H1 (cell line): Measurements from ENCODE around the gene SOX1. TPM values are rescaled to one million over a fixed set of nuclear protein-coding genes. Genes with fewer than 3 reads are reported as not detected.
A peak's percentile ranks its signal among the peaks of the same experiment; 100 is the strongest.

Experiments used
- EGR1 ChIP-seq: IDR thresholded peaks from 2 replicates; pipeline ENCODE4 v1.6.1; 2011; ENCODE audit warnings: low read depth, low read length, borderline replicate concordance
- EZH2 ChIP-seq: fragments of 200-600 bp; sonication (generic); IDR thresholded peaks from 2 replicates; pipeline ENCODE4 v1.7.1; 2012; ENCODE audit warnings: low read depth, mild to moderate bottlenecking, moderate library complexity, low read length, inconsistent platforms; ENCODE audit not compliant: severe bottlenecking
- TCF12 ChIP-seq: IDR thresholded peaks from 2 replicates; pipeline ENCODE4 v1.6.1; 2011; ENCODE audit warnings: low read depth, mild to moderate bottlenecking, low read length
- polyA plus RNA-seq, 7 experiments: library from polyadenylated mRNA; depleted of rRNA in 3 of 7; stranded (reverse) in 5 of 7; unstranded in 2 of 7; fragments of >200 nt in 5 of 7; fragments of 200-250 nt in 2 of 7; gene quantifications; 1 replicate in 5 of 7; 2 replicates in 1 of 7; 4 replicates in 1 of 7; pipeline versions ENCODE4 v1.2.1 to v1.2.3, GENCODE V29; 2011 to 2013; ENCODE audit warnings: missing spikeins in 2 of 7, mixed read lengths in 2 of 7
- total RNA-seq: library from RNA; stranded (reverse); fragmentation: NEBNext Ultra II Directional; extraction: Animal tissue kit (Norgen Biotek cat#: 25700); gene quantifications from 2 replicates; pipeline ENCODE4 v1.2.1, GENCODE V29; 2021
- TF ChIP-seq, protein P1 (sequence below): IDR thresholded peaks from 2 replicates; pipeline ENCODE4 v1.6.1; 2012; ENCODE audit warnings: inconsistent platforms
- TF ChIP-seq, protein P2 (sequence below): IDR thresholded peaks from 2 replicates; pipeline ENCODE4 v1.6.1; 2012; ENCODE audit warnings: inconsistent platforms

Gene SOX1
- total and polyA plus RNA-seq, 2 of the 8 experiments (the other 6 are each of a cell fraction or from before 2014, with no cell fraction given), result 0.03 to 0.09 TPM

DNA sequence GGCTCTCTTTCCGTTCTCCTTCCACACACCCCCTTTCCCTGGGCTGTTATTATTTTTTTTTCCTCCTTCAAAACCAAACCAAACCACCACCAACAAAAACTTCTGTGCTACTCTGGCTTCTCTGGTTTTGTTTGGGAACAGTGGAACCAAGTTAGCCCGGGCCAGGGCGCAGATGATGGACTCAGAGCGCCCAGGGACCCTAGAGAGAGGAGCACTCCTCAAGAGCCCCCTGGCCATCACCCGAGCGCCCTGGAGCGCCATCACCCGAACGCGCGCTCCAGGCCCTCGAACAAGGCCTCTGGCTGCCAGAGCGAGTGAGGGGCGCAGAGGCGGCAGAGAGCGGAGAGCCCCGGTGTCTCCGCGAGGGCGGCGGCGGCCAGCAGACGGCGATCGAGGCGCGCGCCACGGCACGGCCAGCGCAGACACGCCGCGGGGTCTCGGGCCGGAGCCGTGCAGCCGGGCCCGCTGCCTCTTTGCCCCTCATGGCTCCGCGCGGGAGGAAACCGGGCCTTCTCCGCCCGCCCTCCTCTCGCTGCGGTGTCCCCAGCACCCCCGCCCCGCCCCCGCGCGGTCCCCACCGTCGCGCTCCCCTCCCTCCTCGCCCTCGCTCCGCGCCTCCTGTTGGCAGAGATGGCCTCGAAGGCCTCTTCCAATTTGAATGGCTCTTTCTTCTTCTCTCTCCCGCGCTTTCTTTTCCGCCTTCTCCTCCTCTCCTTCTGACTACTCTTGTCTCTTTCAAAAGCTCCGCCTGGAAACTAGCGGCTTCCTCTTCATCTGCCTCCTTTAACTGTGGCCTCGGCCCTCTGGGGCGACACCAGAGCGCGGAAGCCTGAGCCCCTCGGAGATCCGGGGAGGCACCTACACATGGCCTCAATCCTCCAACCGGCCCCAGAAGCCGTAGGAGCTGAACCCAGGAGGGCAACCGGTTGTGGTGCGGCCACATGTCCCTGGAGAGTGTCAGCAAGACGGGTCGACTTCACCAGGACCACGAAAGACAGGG is 4.1 kb upstream of the SOX1 start (continued):
- TF ChIP-seq, protein P1, sequence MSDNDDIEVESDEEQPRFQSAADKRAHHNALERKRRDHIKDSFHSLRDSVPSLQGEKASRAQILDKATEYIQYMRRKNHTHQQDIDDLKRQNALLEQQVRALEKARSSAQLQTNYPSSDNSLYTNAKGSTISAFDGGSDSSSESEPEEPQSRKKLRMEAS, result peak; percentile 85
- no peak for TF ChIP-seq EZH2
- TF ChIP-seq, protein P2, sequence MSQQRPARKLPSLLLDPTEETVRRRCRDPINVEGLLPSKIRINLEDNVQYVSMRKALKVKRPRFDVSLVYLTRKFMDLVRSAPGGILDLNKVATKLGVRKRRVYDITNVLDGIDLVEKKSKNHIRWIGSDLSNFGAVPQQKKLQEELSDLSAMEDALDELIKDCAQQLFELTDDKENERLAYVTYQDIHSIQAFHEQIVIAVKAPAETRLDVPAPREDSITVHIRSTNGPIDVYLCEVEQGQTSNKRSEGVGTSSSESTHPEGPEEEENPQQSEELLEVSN, result peak; percentile 98
- TF ChIP-seq EGR1, result no peak
- TF ChIP-seq TCF12, result no peak
